Measurements from ENCODE around the gene SNX18. TPM values are rescaled to one million over a fixed set of nuclear protein-coding genes. Genes with fewer than 3 reads are reported as not detected.
A peak's percentile ranks its signal among the peaks of the same experiment; 100 is the strongest.

SNX18 gene
- total RNA-seq, 1 donor from 2014 or later = 21.3 TPM

GRCh38 chr5:54528633-54529209 is 11.2 kb downstream of the SNX18 start:
- no peaks in the 10 kb centered on the region for H3K9me3 Mint-ChIP-seq
- H3K4me3 Mint-ChIP-seq = no peak overlapping the region
- DNase-seq (ENCODE audit: low read depth, low spot score) = no peak
- TF ChIP-seq CTCF (conservative IDR thresholded peaks at IDR 0.05) = no peak
- no peak overlapping the region for H3K27ac Mint-ChIP-seq (ENCODE audit: unreplicated experiment)
- peaks cover 12% of the 10 kb centered on the region for H3K4me1 Mint-ChIP-seq
- H3K36me3 Mint-ChIP-seq (ENCODE audit: low read depth) = no peaks in the 10 kb centered on the region
- H3K27me3 Mint-ChIP-seq (ENCODE audit: low read depth) = no peaks in the 10 kb centered on the region

- Mint-ChIP-seq H3K27me3 (ENCODE audit: low read depth) (no peaks in the 10 kb centered on the region), H3K9me3 (no peaks in the 10 kb centered on the region), H3K4me1 (peaks cover 20% of the 10 kb centered on the region), H3K36me3 (ENCODE audit: low read depth) (no peaks in the 10 kb centered on the region), H3K4me3 (no peak overlapping the region), H3K27ac (ENCODE audit: unreplicated experiment) (no peak overlapping the region)
- no peak for TF ChIP-seq CTCF (conservative IDR thresholded peaks at IDR 0.05)
- no peak for DNase-seq (ENCODE audit: low read depth, low spot score)
These were observed 12.0 kb downstream of the SNX18 start for GRCh38 chr5:54529565-54529964.

- no peaks in the 10 kb centered on the region for H3K9me3 Mint-ChIP-seq
- no peaks in the 10 kb centered on the region for H3K27me3 Mint-ChIP-seq (ENCODE audit: low read depth)
- H3K36me3 Mint-ChIP-seq (ENCODE audit: low read depth) = peaks cover 3% of the 10 kb centered on the region
- no peak for DNase-seq (ENCODE audit: low read depth, low spot score)
- TF ChIP-seq CTCF (conservative IDR thresholded peaks at IDR 0.05) = no peak
- no peak overlapping the region for H3K27ac Mint-ChIP-seq (ENCODE audit: unreplicated experiment)
- peaks cover 23% of the 10 kb centered on the region for H3K4me1 Mint-ChIP-seq
- H3K4me3 Mint-ChIP-seq = no peak overlapping the region
These were observed 14.0 kb downstream of the SNX18 start for GRCh38 chr5:54531546-54531945.

DNA sequence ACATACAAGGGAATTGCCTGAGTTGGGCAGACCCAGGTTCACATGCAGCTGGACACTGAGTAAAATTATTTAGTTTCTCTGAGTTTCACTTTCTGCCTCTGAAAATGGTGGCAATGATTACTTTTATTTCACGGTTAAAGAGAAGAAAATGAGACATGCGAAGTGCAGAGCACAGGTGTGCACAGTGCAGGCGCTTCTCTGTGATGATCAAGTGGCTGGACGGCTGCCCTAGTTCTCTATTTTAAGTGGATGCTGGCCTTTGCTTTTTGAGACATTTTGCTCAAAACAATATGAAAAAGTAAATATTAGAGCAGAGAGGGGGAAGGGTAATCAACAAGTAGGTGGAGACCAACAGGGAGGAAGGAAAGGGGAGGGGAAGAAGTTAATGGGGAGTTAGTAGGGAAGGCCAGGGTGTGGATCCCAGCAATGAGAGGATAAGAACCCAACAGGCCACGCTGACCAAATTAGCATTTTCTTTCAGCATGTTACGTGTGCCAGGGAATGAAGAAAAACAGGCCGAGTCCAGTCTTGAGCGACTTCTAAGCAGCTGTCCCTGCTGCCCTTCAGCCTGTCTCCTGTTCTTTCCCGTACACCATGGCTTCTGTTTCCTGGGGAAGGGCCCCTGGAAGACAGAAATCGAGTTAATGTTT is 16.1 kb downstream of the SNX18 start:
- Mint-ChIP-seq H3K9me3 (no peaks in the 10 kb centered on the region), H3K27me3 (ENCODE audit: low read depth) (no peaks in the 10 kb centered on the region), H3K4me3 (peak overlapping the region; percentile 52), H3K36me3 (ENCODE audit: low read depth) (peaks cover 8% of the 10 kb centered on the region), H3K4me1 (peaks cover 33% of the 10 kb centered on the region), H3K27ac (ENCODE audit: unreplicated experiment) (peak overlapping the region; percentile 85)
- no peak for DNase-seq (ENCODE audit: low read depth, low spot score)
- no peak for TF ChIP-seq CTCF (conservative IDR thresholded peaks at IDR 0.05)

DNA sequence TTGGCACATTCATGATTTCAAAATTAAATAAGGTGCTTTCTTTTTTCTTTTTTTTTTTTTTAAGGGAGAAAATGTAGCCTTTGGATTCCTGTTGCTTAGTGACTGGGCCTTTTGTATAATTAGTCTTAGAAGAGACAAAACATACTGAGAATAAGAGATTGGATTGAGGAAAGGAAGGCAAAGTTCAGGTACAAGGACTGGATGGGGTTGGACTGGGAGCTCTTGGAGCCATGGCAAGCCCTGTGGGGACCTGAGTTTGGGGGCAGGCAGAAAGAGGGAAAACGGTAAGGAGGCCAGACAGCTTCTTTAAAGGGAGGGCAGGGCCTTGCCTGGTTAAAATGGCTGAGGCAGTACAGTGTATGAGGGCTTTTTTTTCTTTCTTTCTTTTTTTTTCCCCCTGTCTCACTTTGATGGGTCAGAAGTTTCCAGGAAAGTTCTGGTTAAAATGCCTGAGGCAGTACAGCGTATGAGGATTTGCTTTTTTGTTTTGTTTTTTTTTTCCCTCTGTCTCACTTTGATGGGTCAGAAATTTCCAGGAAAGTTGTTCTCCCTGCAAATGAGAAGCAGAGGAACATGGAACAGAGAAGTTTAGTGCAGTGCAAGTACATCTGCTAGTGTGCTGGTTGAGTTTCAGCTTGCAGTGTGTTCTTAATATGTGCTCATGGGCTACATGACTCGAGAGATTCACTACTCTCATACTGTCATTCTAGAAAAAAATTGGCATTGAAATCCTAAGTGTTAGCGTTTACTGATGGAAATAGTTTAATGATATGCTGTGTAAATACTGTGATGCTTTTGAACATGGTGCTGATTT is 16.8 kb downstream of the SNX18 start:
- Mint-ChIP-seq H3K4me1 (peaks cover 33% of the 10 kb centered on the region), H3K9me3 (no peaks in the 10 kb centered on the region), H3K27me3 (ENCODE audit: low read depth) (no peaks in the 10 kb centered on the region), H3K27ac (ENCODE audit: unreplicated experiment) (peak overlapping the region; percentile 85), H3K36me3 (ENCODE audit: low read depth) (peaks cover 8% of the 10 kb centered on the region), H3K4me3 (peak overlapping the region; percentile 52)
- no peak for DNase-seq (ENCODE audit: low read depth, low spot score)
- no peak for TF ChIP-seq CTCF (conservative IDR thresholded peaks at IDR 0.05)
